Fibroblast of lung (primary cell): ENCODE measurements around the gene FCN2. TPM values are rescaled to one million over a fixed set of nuclear protein-coding genes. Genes with fewer than 3 reads are reported as not detected.

Source experiments
- DNase-seq, 2 donors: peaks; one replicate each; pipeline versions ENCODE4 v3.0.0 to v3.0.0-alpha.2; 2010; ENCODE audit warnings: low read depth in 2 of 2
- H2AFZ ChIP-seq: 2 replicates; pipeline ENCODE4 v1.5.1; 2012; ENCODE audit warnings: low read length, control low read depth, inconsistent platforms
- H3K27ac ChIP-seq: 2 replicates; pipeline ENCODE4 v1.5.1; 2011; ENCODE audit warnings: low read length, control low read depth; ENCODE audit not compliant: insufficient read depth
- H3K27me3 ChIP-seq: 2 replicates; pipeline ENCODE4 v1.5.1; 2011; ENCODE audit warnings: mild to moderate bottlenecking, low read length; ENCODE audit not compliant: control insufficient read depth, insufficient read depth
- H3K36me3 ChIP-seq: 2 replicates; pipeline ENCODE4 v1.5.1; 2011; ENCODE audit warnings: low read length; ENCODE audit not compliant: control insufficient read depth, insufficient read depth
- H3K4me1 ChIP-seq: 2 replicates; pipeline ENCODE4 v1.5.1; 2011; ENCODE audit warnings: low read length; ENCODE audit not compliant: control insufficient read depth, insufficient read depth; ENCODE audit errors: extremely low read depth
- H3K4me2 ChIP-seq: 2 replicates; pipeline ENCODE4 v1.5.1; 2011; ENCODE audit warnings: low read length, control low read depth; ENCODE audit not compliant: insufficient read depth; ENCODE audit errors: extremely low read depth
- H3K4me3 ChIP-seq, 4 experiments: fragments of 200-600 bp in 1 of 4; sonication (generic) in 1 of 4; replicated peaks in 1 of 4; 2 replicates each; pipeline ENCODE4 v1.5.1; 2011 to 2016; ENCODE audit warnings: low read length in 4 of 4, low read depth in 3 of 4, mild to moderate bottlenecking in 3 of 4, control low read depth in 2 of 4, inconsistent platforms in 1 of 4, mixed read lengths in 1 of 4; ENCODE audit not compliant: insufficient read depth in 1 of 4; ENCODE audit errors: control extremely low read depth in 1 of 4
- H3K79me2 ChIP-seq: 2 replicates; pipeline ENCODE4 v1.5.1; 2012; ENCODE audit warnings: mild to moderate bottlenecking, low read length, inconsistent platforms; ENCODE audit not compliant: control insufficient read depth, insufficient read depth
- H3K9ac ChIP-seq: 2 replicates; pipeline ENCODE4 v1.5.1; 2011; ENCODE audit warnings: mild to moderate bottlenecking, low read length, control low read depth; ENCODE audit not compliant: insufficient read depth
- H3K9me3 ChIP-seq: 2 replicates; pipeline ENCODE4 v1.5.1; 2012; ENCODE audit warnings: low read depth, low read length; ENCODE audit not compliant: control insufficient read depth, insufficient read depth
- H4K20me1 ChIP-seq: 2 replicates; pipeline ENCODE4 v1.5.1; 2011; ENCODE audit warnings: low read length; ENCODE audit not compliant: control insufficient read depth, insufficient read depth; ENCODE audit errors: extremely low read depth
- EZH2 ChIP-seq: IDR thresholded peaks from 2 replicates; pipeline ENCODE4 v1.5.1; 2012; ENCODE audit warnings: low read length, control low read depth, mild to moderate bottlenecking; ENCODE audit errors: missing control alignments
- polyA plus RNA-seq, 2 donors: library from polyadenylated mRNA; depleted of rRNA in 1 of 2; stranded (reverse) in 1 of 2; unstranded in 1 of 2; fragments of >200 nt; gene quantifications; 2 replicates each; pipeline ENCODE4 v1.2.1, GENCODE V29; 2011 to 2012; ENCODE audit warnings: missing spikeins in 1 of 2
- total RNA-seq: library from RNA; depleted of rRNA; stranded (reverse); fragments of >200 nt; gene quantifications from 2 replicates; pipeline ENCODE4 v1.2.1, GENCODE V29; 2014
- TF ChIP-seq, protein P1 (sequence below), 2 donors: IDR thresholded peaks in 1 of 2; conservative IDR thresholded peaks in 1 of 2; 1 replicate in 1 of 2; 2 replicates in 1 of 2; pipeline ENCODE4 v1.5.1; 2011 to 2012; ENCODE audit warnings: low read length in 2 of 2, control low read depth in 1 of 2, inconsistent platforms in 1 of 2, low read depth in 1 of 2, mild to moderate bottlenecking in 1 of 2

Gene FCN2
- total and polyA plus RNA-seq, 2 donors (not counting 1 experiment from before 2014, with no cell fraction given): not detected

DNA sequence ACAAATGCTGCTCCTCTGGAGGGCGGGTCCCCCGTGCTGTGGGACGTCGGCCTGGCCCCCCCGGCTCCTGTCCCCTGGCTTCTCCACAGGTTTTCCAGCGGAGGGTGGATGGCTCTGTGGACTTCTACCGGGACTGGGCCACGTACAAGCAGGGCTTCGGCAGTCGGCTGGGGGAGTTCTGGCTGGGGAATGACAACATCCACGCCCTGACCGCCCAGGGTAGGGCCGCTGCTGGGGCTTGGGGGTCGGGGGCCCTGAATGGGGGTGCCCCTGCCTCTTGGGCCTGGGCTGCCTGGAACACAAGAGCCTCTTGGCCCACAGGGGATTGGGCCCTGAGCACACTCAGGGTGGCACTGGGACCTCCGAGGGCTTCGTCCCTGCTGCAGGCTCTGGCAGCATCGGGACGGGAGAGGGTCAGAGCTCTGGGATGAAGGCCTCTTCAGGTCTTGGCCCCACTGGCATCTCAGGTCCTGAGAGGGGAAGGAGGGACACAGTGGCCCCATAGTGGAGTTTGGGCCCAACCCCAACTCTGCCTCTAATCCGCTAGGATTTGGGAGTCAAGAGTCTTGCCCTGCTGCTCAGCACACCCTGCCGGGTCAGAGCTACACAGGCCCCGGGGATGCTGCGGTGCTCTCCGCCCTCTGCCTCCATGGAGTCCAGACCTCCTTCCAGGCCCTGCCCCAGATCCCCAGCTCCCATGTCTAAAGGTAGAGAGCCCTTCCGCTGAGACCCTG is 5.2 kb downstream of the FCN2 start:
- H3K36me3 ChIP-seq: no peaks in the 10 kb centered on the region
- H3K9me3 ChIP-seq: no peaks in the 10 kb centered on the region
- H3K4me2 ChIP-seq: no peak overlapping the region
- no peaks in the 10 kb centered on the region for H3K27me3 ChIP-seq
- TF ChIP-seq, protein P1, sequence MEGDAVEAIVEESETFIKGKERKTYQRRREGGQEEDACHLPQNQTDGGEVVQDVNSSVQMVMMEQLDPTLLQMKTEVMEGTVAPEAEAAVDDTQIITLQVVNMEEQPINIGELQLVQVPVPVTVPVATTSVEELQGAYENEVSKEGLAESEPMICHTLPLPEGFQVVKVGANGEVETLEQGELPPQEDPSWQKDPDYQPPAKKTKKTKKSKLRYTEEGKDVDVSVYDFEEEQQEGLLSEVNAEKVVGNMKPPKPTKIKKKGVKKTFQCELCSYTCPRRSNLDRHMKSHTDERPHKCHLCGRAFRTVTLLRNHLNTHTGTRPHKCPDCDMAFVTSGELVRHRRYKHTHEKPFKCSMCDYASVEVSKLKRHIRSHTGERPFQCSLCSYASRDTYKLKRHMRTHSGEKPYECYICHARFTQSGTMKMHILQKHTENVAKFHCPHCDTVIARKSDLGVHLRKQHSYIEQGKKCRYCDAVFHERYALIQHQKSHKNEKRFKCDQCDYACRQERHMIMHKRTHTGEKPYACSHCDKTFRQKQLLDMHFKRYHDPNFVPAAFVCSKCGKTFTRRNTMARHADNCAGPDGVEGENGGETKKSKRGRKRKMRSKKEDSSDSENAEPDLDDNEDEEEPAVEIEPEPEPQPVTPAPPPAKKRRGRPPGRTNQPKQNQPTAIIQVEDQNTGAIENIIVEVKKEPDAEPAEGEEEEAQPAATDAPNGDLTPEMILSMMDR (conservative IDR thresholded peaks at IDR 0.05 in 1 of 2, IDR thresholded peaks at IDR 0.05 in 1 of 2; ENCODE audit: low read depth in 1 of 2, low read length in 2 of 2): no peak
- no peak for TF ChIP-seq EZH2
- H3K4me1 ChIP-seq: no peaks in the 10 kb centered on the region
- no peak overlapping the region for H3K27ac ChIP-seq
- H3K79me2 ChIP-seq: no peaks in the 10 kb centered on the region
- H2AFZ ChIP-seq: no peak overlapping the region
- no peaks in the 10 kb centered on the region for H4K20me1 ChIP-seq
- H3K9ac ChIP-seq: no peak overlapping the region
- DNase-seq: no peak
- no peak overlapping the region for H3K4me3 ChIP-seq

DNA sequence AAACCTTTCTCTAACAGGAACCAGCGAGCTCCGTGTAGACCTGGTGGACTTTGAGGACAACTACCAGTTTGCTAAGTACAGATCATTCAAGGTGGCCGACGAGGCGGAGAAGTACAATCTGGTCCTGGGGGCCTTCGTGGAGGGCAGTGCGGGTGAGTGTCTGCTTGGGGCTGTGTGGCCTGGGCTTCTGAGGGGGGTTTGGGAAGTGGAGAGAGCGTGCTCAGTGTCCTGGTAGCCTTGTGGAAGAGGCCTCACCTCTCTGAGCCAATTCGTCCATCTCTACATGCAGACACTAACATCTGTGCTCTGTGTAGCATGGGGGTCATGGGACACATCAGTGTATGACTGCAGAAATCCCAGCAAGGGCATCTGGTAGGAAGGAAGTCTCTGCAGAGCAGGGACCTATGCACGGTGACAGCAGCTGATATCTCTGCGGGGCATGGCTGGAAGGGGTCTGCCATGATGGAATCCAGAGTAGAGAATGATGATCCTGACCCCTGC is 5.9 kb downstream of the FCN2 start:
- H3K79me2 ChIP-seq: no peaks in the 10 kb centered on the region
- H3K36me3 ChIP-seq: no peaks in the 10 kb centered on the region
- H3K4me3 ChIP-seq: no peak overlapping the region
- H3K4me2 ChIP-seq: no peak overlapping the region
- no peak overlapping the region for H2AFZ ChIP-seq
- no peaks in the 10 kb centered on the region for H3K4me1 ChIP-seq
- TF ChIP-seq EZH2: no peak
- TF ChIP-seq, protein P1 (conservative IDR thresholded peaks at IDR 0.05 in 1 of 2, IDR thresholded peaks at IDR 0.05 in 1 of 2; ENCODE audit: low read depth in 1 of 2, low read length in 2 of 2): no peak
- no peaks in the 10 kb centered on the region for H4K20me1 ChIP-seq
- no peak overlapping the region for H3K9ac ChIP-seq
- DNase-seq: no peak
- H3K27me3 ChIP-seq: no peaks in the 10 kb centered on the region
- no peaks in the 10 kb centered on the region for H3K9me3 ChIP-seq
- no peak overlapping the region for H3K27ac ChIP-seq

DNA sequence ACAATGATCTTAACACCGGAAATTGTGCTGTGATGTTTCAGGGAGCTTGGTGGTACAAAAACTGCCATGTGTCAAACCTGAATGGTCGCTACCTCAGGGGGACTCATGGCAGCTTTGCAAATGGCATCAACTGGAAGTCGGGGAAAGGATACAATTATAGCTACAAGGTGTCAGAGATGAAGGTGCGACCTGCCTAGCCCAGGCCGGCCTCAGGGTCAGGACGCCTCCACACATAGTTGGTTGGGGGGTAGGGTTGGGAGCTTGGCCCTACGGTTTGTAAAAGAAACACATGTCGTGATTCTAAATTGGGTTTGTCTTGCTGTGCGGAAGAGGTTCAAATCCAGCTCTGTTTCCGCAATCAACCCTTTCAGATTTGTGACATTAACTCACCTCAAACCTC is 6.6 kb downstream of the FCN2 start:
- H3K36me3 ChIP-seq: no peaks in the 10 kb centered on the region
- H3K27me3 ChIP-seq: no peaks in the 10 kb centered on the region
- H3K9ac ChIP-seq: no peak overlapping the region
- no peak overlapping the region for H3K4me3 ChIP-seq
- H3K4me2 ChIP-seq: no peak overlapping the region
- TF ChIP-seq, protein P1 (conservative IDR thresholded peaks at IDR 0.05 in 1 of 2, IDR thresholded peaks at IDR 0.05 in 1 of 2; ENCODE audit: low read depth in 1 of 2, low read length in 2 of 2): no peak
- no peak for TF ChIP-seq EZH2
- H2AFZ ChIP-seq: no peak overlapping the region
- no peak overlapping the region for H3K27ac ChIP-seq
- no peaks in the 10 kb centered on the region for H3K4me1 ChIP-seq
- no peaks in the 10 kb centered on the region for H4K20me1 ChIP-seq
- no peaks in the 10 kb centered on the region for H3K9me3 ChIP-seq
- DNase-seq: no peak
- no peaks in the 10 kb centered on the region for H3K79me2 ChIP-seq
